HepG2 (cell line): ENCODE measurements around the gene PACS1. TPM values are rescaled to one million over a fixed set of nuclear protein-coding genes. Genes with fewer than 3 reads are reported as not detected.

Experiments used
- AKAP8 ChIP-seq: sonication (generic); formaldehyde crosslinking; IDR thresholded peaks from 2 replicates; pipeline ENCODE4 v1.5.1; 2020; ENCODE audit warnings: mild to moderate bottlenecking, missing genetic modification reagents
- FOXA3 ChIP-seq: IDR thresholded peaks from 2 replicates; pipeline ENCODE4 v1.6.1; 2016; ENCODE audit warnings: missing genetic modification reagents, missing compliant biosample characterization
- FOXO1 ChIP-seq: sonication (generic); formaldehyde crosslinking; IDR thresholded peaks from 2 replicates; pipeline ENCODE4 v1.4.0; 2020; ENCODE audit warnings: missing genetic modification reagents
- HNRNPK ChIP-seq: fragments of 200-400 bp; formaldehyde crosslinking; IDR thresholded peaks from 2 replicates; pipeline ENCODE4 v1.6.1; 2018; ENCODE audit warnings: low read length, low read depth, moderate library complexity, mild to moderate bottlenecking; ENCODE audit not compliant: poor library complexity, severe bottlenecking
- IKZF5 ChIP-seq: IDR thresholded peaks from 2 replicates; pipeline ENCODE4 v1.6.1; 2018; ENCODE audit warnings: missing genetic modification reagents, mild to moderate bottlenecking, missing compliant biosample characterization
- MXD4 ChIP-seq: IDR thresholded peaks from 2 replicates; pipeline ENCODE4 v1.6.1; 2016; ENCODE audit warnings: mild to moderate bottlenecking, missing biosample characterization, missing genetic modification reagents
- PRDM10 ChIP-seq: sonication (generic); formaldehyde crosslinking; IDR thresholded peaks from 2 replicates; pipeline ENCODE4 v1.4.0; 2020; ENCODE audit warnings: low read depth, missing genetic modification reagents
- RXRA ChIP-seq: sonication (generic); formaldehyde crosslinking; IDR thresholded peaks from 2 replicates; pipeline ENCODE4 v1.5.1; 2020; ENCODE audit warnings: missing genetic modification reagents
- SIN3A ChIP-seq: IDR thresholded peaks from 2 replicates; pipeline ENCODE4 v1.6.1; 2011; ENCODE audit warnings: low read depth, mild to moderate bottlenecking, control low read depth, low read length, borderline replicate concordance
- SIX1 ChIP-seq: sonication (generic); formaldehyde crosslinking; IDR thresholded peaks from 2 replicates; pipeline ENCODE4 v1.4.0; 2020; ENCODE audit warnings: missing genetic modification reagents, borderline replicate concordance
- SMAD3 ChIP-seq: sonication (generic); formaldehyde crosslinking; IDR thresholded peaks from 2 replicates; pipeline ENCODE4 v1.4.0; 2020; ENCODE audit warnings: missing genetic modification reagents
- ZBTB43 ChIP-seq: sonication (generic); formaldehyde crosslinking; conservative IDR thresholded peaks from 2 replicates; pipeline ENCODE4 v1.4.0; 2020; ENCODE audit warnings: missing genetic modification reagents
- ZNF687 ChIP-seq: sonication (generic); formaldehyde crosslinking; IDR thresholded peaks from 2 replicates; pipeline ENCODE4 v1.5.1; 2020; ENCODE audit warnings: mild to moderate bottlenecking, missing genetic modification reagents, moderate library complexity
- ZNF768 ChIP-seq: sonication (generic); formaldehyde crosslinking; IDR thresholded peaks from 2 replicates; pipeline ENCODE4 v1.4.0; 2020; ENCODE audit warnings: missing genetic modification reagents
- ZSCAN22 ChIP-seq: sonication (generic); formaldehyde crosslinking; IDR thresholded peaks from 2 replicates; pipeline ENCODE4 v1.4.0; 2020; ENCODE audit warnings: mild to moderate bottlenecking, missing genetic modification reagents
- polyA plus RNA-seq, 8 experiments: library from polyadenylated mRNA; depleted of rRNA in 3 of 8; stranded (reverse) in 7 of 8; unstranded in 1 of 8; fragments of >200 nt; fragmentation: Illumina TruSeq in 4 of 8; extraction: Trizol in 4 of 8; gene quantifications; 2 replicates each; pipeline versions ENCODE4 v1.2.1 to v1.2.3, GENCODE V29; 2011 to 2016; ENCODE audit warnings: low read depth in 4 of 8, missing spikeins in 1 of 8, mixed read lengths in 1 of 8; ENCODE audit not compliant: insufficient read depth in 1 of 8
- total RNA-seq, 5 experiments: library from RNA; depleted of rRNA; stranded (reverse); fragments of >200 nt; fragmentation: Illumina TruSeq; extraction: Trizol; gene quantifications; 2 replicates each; pipeline ENCODE4 v1.2.3, GENCODE V29; 2016; ENCODE audit warnings: low read depth in 1 of 5
- TF ChIP-seq, protein P1 (sequence below): IDR thresholded peaks from 2 replicates; pipeline ENCODE4 v1.6.1; 2016; ENCODE audit warnings: mild to moderate bottlenecking

PACS1 gene
- total and polyA plus RNA-seq, 2 of the 13 experiments (the other 11 are each of a cell fraction or from before 2014, with no cell fraction given) = 7.6 to 8.6 TPM

- TF ChIP-seq ZNF768 (CRISPR knock-in tag) (peak; percentile 72; the same call in 1 of the 2 replicates), SMAD3 (CRISPR knock-in tag) (no peak), ZBTB43 (CRISPR knock-in tag) (no peak), HNRNPK (peak; percentile 79), RXRA (CRISPR knock-in tag) (peak; percentile 46; the same call in 1 of the 2 replicates), FOXO1 (CRISPR knock-in tag) (0 out of 2 replicates have a peak, but pooled peaks have one; percentile 30), ZNF687 (peak; percentile 75), ZSCAN22 (CRISPR knock-in tag) (no peak), SIN3A (peak; percentile 68; the same call in 1 of the 2 replicates), PRDM10 (CRISPR knock-in tag) (no peak), MXD4 (CRISPR knock-in tag) (0 out of 2 replicates have a peak, but pooled peaks have one; percentile 55), AKAP8 (CRISPR knock-in tag) (peak; percentile 40; the same call in 1 of the 2 replicates), IKZF5 (CRISPR knock-in tag) (0 out of 2 replicates have a peak, but pooled peaks have one; percentile 37), FOXA3 (CRISPR knock-in tag) (peak; percentile 16; the same call in 1 of the 2 replicates), SIX1 (no peak)
- TF ChIP-seq, protein P1, sequence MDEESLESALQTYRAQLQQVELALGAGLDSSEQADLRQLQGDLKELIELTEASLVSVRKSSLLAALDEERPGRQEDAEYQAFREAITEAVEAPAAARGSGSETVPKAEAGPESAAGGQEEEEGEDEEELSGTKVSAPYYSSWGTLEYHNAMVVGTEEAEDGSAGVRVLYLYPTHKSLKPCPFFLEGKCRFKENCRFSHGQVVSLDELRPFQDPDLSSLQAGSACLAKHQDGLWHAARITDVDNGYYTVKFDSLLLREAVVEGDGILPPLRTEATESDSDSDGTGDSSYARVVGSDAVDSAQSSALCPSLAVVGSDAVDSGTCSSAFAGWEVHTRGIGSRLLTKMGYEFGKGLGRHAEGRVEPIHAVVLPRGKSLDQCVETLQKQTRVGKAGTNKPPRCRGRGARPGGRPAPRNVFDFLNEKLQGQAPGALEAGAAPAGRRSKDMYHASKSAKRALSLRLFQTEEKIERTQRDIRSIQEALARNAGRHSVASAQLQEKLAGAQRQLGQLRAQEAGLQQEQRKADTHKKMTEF (CRISPR knock-in tag) = peak; percentile 76; the same call in 1 of the 2 replicates
Measured at GRCh38 chr11:66069715-66070603, at the start of gene PACS1 (continued).
